Measurements from ENCODE around the gene IWS1.
"Not testable (repeated sequence)": the region's sequence is repeated elsewhere in the genome, so short reads cannot be mapped to it uniquely, and the experiment has no call there.

IWS1 gene
- total RNA-seq = 31.8 to 98.8 (median 69.6) reads per million in 18 experiments

DNA sequence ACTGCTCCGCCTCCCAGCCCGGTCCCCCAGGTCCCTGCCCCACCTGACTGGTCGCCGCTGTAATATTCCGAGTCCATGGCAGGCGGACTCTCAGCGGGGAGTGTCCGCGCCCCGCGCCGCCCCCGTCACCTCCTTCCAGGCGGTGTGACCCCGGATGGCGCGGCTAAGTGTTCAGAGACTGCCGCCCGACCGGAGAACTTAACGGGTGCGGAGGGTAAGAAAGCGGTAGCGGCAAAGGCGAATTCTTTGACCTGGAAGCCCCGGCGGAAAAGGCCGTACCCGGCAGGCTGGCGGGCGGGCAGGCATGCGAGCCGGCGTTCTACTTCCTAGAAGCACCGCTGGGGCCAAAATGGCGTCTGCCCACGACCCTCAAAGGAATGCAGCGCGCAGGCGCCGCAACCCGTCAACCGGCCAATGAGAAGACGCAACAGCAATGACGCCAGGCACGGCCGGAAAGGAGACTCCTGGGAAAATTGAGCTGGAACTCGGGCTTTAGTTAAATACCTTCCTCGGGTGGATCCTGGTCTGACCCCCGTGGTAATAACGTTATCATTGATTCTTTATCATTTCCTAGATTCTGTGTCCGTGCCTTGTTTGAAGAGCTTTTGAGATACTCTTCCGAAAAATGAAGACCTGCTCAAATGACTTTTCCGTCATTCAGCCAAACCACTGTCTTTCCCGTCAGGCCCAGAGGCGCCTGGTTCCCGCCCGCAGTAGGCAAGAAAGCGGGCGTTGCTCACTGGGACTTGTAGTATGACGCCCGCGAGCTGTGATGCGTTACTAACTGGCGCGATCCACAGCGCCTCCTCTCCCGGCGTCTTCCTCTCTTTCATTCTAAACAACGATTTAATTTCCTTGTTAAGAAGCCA lies at the start of gene IWS1:
Gene IWS1, minus strand, starts transcription at position 358 of the 869 bp plus-strand sequence. Its CDS starts 281 bp downstream, at position 77.
- peak; percentile 97 to 98 for DNase-seq

DNA sequence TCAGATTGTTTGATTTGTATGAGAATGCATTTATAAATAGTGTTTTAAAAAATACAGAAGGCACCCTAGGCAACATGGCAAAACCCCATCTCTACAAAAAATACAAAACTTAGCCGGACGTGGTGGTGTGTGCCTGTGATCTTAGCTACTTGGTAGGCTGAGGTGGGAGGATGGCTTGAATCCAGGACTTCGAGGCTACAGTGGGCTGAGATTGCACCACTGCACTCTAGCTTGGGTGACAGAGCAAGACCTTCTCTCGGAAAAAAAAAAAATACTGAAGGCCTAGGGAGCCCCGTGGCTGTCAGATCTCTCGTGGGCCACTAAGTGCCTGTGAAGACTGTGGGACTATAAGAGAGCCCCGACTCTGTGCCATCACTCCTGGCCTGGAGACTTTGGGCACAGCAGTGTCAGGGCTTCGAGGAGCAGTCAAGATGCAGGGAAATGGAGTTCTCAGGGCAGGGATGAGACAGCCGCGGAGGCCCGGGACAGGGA lies 49.7 kb upstream of the IWS1 start:
- peak in 1 of 2 donors; percentile 5 for DNase-seq

DNA sequence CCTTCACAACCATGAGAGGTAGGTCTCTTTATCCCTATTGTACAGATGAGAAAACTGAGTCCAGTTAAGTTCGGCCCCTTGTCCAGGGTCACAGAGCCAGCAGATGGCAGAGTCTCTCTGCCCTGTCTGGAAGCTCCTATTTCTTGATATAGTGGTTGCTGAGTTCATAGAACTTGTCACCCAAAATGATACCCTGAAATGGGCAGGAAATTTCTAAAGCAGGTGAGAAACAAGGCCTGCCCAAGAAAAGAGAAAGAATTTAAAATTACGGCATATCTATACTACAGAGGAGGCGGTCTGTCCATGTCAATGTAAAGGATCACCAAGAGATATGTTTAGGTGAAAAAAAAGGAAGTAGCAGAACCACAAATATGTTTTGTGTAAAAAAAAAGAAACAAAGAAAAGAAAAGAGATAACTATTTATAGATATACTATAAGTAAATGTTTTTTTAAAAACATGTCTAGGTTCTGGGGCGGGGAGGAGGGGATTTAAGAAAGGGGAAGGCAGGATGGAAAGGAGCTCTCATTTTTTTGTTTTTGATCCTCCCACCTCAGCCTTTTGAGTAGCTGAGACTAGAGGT lies 49.0 kb upstream of the IWS1 start:
- DNase-seq = no peak

DNA sequence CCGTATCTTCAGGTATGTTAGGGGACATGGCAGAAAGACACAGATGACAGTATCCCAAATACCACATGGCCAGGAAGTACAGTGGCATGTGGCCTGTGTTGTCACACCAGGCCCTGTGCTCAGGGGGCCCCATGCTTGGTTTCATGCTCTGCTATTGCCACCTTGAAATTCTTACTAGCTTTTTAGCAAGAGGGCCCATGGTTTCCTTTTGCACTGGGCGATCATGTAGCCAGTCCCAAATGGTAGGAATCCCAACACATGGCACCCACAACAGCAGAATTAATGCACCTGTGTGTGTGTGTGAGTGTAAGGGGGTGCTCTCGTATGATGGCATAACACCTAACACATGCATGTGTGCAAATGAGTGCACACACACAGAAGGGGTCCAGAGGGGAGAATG lies 48.4 kb upstream of the IWS1 start:
- no peak for DNase-seq

DNA sequence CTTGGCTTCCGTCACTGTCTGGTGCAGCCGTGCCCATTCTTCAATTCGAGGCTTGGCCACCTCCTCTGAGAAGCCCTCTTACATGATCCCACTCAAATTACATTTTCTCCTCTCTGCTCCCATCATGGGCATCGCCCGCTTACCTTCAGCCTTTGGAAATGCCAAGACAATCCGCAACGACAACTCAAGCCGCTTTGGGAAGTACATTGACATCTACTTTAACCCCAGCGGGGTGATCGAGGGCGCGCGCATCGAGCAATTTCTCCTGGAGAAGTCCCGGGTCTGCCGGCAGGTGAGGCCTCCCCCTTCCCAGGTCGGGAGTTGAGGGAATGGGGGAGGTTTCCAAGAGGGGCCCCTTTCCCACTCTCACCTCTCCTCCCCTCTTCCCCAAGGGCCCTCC lies 47.5 kb upstream of the IWS1 start:
- DNase-seq = no peak

DNA sequence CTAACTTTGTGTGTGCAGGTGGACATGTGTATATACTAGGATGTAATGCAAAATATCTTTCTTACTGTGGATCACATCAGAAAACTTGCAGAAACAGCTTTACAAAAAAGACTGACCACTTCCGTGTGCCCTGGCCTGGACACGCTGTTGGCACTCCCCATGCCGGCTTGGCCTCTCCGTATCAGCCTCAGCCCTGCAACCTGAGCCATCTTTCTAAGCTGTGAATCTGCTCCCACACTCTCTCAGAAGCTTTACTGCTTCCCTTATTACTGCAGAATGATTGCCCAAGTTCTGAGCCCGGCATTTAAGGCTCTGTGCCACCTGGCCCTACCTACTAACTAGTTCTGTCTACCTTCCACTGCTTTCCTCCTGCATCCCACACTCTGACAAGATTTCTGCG lies 47.0 kb upstream of the IWS1 start:
- no peak for DNase-seq

DNA sequence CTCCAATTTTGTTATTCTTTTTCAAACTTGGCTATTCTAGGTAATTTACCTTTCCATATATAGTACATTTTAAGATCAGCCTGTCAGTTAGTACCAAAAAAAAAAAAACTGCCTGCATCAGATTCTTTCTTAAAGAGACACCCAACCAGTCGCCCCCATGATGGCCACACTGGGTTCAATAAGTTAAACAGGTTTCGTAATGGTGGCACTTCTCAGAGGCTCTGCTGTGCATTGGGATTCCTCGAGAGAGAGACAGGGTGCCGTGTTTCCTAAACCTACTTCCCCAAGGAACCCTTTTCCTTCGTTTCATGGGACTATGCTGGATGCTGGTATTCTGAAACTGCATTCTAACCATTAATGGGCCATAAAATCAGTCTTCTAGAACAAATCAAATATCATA lies 46.6 kb upstream of the IWS1 start:
- no peak for DNase-seq

DNA sequence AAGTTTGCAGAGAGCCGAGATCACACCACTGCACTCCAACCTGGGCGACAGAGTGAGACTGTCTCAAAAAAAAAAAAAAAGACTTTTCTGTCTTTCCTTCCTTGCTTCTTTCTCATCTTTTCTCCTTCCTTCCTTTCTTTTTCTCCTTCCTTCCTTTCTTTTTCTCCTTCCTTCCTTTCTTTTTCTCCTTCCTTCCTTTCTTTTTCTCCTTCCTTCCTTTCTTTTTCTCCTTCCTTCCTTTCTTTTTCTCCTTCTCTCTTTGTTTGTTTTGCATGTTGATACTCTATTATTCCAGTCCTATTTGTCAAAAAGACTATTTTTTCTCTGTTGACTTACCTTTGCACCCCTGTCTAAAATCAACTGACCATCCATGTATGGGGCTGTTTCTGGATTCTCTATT lies 46.1 kb upstream of the IWS1 start:
- DNase-seq = not testable (repeated sequence)

DNA sequence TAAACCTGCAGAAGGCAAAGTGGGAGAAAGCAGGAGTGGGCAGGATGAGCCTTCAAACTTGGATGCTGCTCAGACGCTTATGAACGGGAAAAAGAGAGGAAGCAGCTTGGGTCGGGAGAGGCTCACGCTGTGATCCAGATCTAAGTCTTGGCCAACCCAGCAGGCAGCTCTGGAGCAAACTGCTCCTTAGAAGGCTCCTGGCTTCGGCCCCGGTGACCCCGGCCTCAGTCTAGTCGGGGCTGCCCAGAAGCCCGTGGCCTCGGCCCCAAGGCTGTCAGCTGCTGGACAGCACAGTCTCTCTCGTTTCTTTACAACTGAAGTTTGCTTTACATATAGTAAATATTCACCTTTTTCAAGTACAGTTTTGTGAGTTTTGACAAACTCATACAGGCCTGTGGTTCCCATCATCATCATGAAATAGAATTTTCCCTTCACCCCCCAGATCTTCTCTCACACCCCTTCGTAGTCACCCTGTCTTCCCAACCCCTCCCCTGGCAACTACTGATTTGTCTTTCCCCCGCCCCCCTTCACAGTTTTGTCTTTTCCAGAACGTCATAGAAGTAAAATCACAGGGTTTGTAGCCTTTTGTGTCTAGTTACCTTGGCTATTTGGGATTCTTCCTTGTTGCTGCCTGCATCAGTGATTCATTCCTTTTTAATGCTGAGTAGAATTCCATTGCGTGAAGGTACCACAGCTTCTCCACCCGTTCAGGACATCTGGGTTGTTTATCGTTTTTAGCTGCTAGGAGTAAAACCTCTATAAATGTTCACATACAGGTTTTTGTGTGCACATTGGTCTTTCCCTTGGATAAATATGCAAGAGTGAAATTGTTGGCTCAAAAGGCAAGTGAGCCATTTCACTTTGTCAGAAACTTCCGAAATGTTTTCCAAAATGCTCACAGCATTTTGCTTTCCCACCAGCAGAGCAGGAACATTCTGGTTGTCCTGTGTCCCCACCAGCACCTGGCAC lies 44.3 kb upstream of the IWS1 start:
- no peak for DNase-seq

DNA sequence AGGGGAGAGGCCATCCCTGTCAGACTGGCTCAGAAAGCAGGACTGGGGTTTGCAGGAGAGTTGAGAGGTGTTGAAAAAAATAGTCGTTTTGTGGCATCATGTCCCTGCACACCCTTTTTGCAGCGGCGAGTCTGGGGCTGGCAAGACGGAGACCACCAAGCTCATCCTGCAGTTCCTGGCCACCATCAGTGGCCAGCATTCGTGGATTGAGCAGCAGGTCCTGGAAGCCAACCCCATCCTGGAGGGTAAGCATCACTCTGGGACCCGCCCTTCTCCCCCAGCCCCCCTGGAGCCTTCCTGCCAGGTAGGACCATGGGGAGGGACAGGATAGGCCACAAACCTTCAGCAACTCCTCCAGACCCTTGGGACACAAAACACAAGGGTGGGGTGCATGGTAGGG lies 43.4 kb upstream of the IWS1 start:
- DNase-seq = no peak

DNA sequence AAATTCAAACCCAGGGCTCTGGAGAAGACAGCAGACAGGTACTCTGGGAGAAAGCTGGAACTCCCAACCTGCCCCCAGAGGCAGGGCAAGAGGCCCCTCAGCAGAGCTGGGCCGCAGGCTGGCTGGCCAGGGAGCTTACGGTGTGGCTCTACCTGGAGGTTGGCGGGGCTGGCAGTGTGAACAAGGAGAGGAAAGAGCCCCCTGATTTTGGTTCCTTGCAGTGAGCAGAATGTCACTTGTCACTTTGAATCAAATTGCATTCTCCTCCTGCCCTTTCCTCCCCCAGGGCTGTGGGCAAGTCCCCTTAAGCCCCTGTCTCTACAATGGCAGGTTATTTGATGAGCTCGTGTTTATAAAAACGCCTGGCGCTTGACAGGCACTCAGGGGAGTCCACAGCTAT lies 41.8 kb upstream of the IWS1 start:
- DNase-seq = no peak

DNA sequence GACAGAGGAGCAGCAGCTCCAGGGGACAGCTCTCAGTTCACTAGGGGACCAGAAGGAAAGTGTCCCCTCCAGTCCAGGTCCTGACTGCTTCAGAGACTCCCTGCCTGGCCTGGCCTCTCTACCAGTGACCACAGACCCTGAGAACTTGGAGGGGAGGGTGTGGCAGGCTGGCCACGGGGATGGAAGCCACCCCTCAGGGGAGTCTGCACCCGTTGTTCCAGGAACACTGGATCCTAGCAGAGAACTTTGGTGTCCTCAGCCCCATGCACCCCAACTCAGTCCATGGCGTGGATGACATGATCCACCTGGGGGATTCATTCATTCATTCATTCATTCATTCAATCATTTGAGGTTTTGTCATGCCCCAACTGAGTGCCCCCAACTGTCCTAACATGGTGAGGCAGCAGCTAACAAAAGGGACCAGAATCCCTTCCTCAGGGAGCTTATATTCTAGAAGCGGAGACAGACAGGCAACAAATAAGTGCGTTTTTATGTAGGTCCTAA lies 41.1 kb upstream of the IWS1 start:
- DNase-seq = no peak

DNA sequence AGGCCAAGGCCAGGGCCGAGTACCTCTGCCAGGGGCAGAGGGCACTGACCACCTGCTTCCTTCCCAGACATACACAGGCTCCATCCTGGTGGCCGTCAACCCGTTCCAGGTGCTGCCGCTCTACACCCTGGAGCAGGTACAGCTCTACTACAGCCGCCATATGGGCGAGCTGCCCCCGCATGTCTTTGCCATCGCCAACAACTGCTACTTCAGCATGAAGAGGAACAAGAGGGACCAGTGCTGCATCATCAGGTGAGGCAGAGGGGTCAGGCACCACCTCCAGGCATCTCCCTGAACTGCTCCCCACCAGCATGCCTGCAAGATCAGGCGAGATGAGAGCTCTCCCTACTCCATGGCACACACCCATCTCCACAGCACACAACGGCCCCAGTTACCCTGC lies 40.3 kb upstream of the IWS1 start:
- DNase-seq = no peak

DNA sequence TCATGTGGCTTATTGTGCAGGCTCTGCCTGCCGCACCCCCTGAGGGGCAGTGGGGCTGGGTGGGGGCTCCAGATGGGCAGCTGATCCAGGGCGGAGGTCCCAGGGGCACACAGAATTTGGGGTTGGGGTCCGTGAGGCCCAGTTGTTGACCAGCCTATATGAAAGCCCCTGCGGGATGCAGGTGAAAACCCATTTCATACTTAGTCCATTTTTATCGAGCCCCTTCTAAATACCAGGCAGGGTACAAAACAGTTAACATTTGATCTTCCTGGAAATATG lies 39.8 kb upstream of the IWS1 start:
- no peak for DNase-seq

DNA sequence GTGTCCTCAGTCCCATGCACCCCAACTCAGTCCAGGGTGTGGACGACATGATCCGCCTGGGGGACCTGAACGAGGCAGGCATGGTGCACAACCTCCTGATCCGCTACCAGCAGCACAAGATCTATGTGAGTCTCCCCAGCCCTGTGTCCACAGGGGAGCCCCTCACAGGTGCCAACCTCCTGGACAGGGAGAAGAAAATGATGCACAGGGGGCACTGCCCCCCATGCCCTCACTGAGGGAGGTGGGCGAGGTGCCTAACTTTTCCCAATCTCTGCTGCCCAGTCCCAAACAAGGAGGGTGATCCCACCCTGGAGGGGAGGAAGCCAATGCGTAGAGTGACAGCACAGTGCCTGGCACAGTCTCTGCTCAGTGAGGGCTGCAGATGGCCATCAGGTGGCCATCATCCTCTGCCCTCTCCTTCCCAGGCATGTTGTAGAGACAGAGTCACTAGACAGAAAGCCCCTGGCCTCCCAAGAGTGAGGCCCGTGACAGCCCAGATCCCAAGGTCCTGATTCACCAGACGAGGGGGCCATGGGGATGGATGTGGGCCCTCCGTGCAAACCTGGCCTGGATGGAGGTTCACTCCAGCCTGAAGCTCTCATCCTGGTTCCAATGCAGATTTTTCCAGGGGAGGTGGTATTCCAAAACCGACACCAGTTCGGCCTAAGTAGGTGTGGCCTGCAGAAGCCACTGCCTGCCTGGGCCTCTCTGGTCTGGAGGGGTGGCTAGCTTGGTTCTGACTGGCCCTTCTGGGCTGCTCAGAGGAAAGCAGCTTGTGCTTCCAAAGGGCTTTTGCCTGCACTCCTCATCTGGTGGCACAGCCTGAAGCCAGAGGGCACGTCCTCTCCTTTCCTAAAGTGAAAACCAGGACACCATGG lies 39.2 kb upstream of the IWS1 start:
- no peak for DNase-seq

DNA sequence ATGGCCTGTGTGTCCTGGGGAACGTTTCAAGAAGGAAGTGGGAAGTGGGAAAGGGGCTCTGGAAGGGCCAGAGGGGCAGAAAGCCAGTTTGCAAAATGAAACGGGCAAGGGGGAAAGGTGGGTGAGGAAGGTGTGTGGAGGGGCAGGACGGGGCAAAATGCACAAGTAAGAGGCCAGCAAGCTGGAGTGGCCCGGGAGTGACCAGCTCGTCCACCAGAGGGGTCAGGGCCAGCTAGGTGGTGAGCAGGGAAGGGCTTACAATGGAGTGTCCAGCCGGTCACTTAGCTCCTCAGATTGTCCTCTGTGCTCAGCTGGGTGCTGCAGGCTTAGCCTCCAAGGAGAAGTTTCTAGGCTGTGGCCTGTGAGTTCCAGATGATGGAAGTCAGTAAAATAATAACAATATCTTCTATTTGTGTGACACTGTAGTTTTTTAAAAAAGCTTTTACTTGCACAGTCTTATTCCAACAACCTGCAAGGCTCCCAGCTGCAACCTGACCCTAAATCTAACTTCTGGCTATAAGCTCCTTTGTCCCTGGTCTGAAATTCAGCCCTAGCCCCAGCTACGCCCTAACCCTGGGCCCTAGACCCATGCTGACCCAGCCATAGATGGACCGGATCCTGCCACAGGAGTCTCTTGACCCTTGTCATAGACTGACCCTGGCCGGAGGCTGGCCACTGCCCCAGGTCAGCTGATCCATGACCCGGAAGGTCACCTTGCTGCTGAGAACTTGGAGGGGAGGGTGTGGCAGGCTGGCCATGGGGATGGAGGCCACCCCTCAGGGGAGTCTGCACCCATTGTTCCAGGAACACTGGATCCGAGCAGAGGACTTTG lies 38.4 kb upstream of the IWS1 start:
- DNase-seq = no peak

DNA sequence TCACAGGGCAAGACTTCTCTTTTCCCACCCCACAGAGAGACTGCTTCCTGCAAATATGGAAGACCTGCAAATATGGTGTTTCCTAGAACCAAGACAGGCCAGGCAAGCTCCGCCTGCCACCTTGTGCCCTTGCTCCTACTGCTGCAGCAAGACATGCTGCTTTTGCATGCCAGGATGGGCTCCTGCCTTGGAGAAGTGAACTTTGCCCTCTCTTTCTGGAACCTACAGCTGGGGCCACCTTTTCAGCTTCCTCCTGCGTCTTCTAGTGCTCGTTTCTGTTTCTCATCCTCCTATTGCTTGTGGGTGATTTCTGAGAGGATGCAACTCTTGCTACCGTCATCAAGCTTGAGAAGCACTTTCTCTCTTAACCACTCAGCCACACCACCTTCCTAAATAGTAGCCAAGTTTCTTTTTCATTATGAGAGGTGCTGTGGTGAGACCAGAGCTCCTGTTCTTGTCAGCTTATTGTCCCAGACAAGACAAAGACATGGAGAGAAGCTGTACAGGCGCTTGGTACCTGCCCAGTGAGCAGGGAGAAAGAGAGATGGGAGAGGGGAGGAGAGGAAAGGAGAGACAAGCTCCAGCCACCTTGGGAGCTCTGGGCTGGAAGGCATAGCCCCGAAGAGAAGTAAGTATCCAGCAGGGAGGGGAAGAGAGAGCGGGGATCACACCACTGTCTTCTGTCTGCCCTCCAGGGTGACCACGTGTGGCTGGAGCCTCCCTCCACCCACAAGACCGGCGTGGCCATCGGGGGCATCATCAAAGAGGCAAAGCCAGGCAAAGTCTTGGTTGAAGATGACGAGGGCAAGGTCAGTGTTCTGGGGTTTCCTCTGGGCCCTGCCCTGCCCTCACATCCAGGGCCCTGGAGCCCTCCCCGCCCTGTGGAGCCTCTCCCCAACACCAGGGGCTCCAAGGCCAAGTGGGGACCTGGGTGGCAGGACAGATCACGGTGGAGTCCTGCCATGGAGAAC lies 37.5 kb upstream of the IWS1 start:
- peak; percentile 38 to 43 for DNase-seq

DNA sequence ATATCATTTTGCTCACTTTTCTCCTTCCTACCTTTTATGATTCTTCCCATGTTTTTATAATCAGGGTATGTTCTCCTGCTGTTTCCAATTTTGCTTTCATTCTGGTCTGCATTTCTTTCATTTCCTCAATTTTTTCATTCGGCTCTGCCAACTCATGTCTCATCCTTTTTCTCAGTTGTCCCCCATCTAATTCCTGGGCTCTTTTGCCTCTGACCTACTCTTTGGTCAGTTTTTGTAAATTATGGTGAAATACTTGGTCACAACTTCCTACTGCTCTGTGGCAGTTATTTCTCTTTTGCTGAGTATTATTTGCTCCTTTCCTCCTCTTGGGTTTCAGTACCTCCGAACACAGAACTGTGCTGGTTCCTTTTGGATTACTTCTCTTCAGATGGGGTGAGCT lies 36.6 kb upstream of the IWS1 start:
- DNase-seq = peak; percentile 29 to 68

DNA sequence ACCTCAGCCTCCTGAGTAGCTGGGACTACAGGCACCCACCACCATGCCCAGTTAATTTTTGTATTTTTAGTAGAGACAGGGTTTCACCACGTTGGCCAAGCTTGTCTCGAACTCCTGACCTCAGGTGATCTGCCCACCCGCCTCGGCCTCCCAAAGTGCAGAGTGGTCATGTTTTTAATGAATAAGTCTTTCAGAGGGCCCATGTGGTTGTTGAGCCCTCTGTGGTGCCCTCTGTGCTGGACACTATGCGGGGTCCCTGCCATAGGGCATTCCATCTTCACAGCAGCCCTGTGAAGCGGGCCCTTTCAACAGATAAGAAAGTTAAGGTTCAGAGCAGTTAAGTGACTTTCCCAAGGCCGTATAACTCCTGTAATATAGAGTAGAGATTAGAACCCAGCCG lies 35.1 kb upstream of the IWS1 start:
- no peak for DNase-seq

DNA sequence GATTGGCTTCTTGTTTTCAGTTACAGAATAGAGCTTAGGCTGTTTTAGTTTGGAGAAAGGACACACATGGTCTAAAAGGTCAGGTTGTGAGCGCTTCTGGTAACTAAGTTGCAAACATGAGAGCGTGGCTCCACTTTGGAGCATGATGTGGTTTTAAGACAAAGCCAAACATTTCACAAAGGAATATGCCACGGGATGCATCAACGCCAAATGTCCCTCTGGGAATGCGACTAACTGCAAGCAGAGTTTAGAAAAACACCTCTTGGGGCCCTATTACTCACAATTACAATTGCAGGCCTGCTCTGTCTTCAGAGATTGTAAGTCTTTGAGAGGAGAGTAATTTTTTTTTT lies 34.6 kb upstream of the IWS1 start:
- no peak for DNase-seq
